A549 (cell line): Measurements from ENCODE around the gene CPA5. TPM values are rescaled to one million over a fixed set of nuclear protein-coding genes. Genes with fewer than 3 reads are reported as not detected.
"Not testable (repeated sequence)": the region's sequence is repeated elsewhere in the genome, so short reads cannot be mapped to it uniquely, and the experiment has no call there.

Experiments used
- ATAC-seq, 2 experiments: fragments of 200-7000 bp in 1 of 2; fragments of >200 bp in 1 of 2; cut with Nextera tagmentation in 1 of 2; cut with Tn5 transposase in 1 of 2; 3 replicates each; pipeline versions ENCODE4 v1.8.0 to v1.9.1; 2018 to 2020; ENCODE audit warnings: mild to moderate bottlenecking in 1 of 2, moderate library complexity in 1 of 2
- CTCF ChIA-PET: fragments of 300-600 bp; sonication (Branson Sonifier 250); formaldehyde crosslinking; extraction: SDS; loops from one replicate; lab custom pipeline; 2021; ENCODE audit warnings: antibody characterized with exemption, inconsistent platforms; lab: Yijun Ruan, JAX
- POLR2A ChIA-PET: fragments of 350-600 bp; formaldehyde crosslinking; extraction: SDS; loops from one replicate; lab custom pipeline; 2021; ENCODE audit warnings: antibody characterized with exemption, inconsistent platforms; lab: Yijun Ruan, JAX
- DNase-seq, 2 experiments: peaks; one replicate each; pipeline versions ENCODE4 v3.0.0 to v3.0.0-alpha.2; 2011 to 2016; ENCODE audit warnings: low read depth in 1 of 2, low spot score in 1 of 2
- FAIRE-seq: peaks from 2 replicates; lab custom pipeline; 2011; peaks lifted over from hg19 to GRCh38; lab: Jason Lieb, UNC
- H3K27ac ChIP-seq, 2 experiments: fragments of >200 bp; sonication (Bioruptor Twin); formaldehyde crosslinking; 3 replicates each; pipeline ENCODE4 v1.5.1; 2016 to 2017
- H3K4me1 ChIP-seq: fragments of >200 bp; sonication (Bioruptor Twin); formaldehyde crosslinking; 3 replicates; pipeline ENCODE4 v1.6.1; 2016
- H3K4me2 ChIP-seq: fragments of >200 bp; sonication (Bioruptor Twin); formaldehyde crosslinking; 3 replicates; pipeline ENCODE4 v1.6.1; 2016
- H3K4me3 ChIP-seq: fragments of >200 bp; sonication (Bioruptor Twin); formaldehyde crosslinking; 3 replicates; pipeline ENCODE4 v1.5.1; 2016
- H3K9me3 ChIP-seq: fragments of >200 bp; sonication (Bioruptor Twin); formaldehyde crosslinking; 3 replicates; pipeline ENCODE4 v1.6.1; 2016
- CHD4 ChIP-seq: fragments of 200-600 bp; sonication (generic); IDR thresholded peaks from 2 replicates; pipeline ENCODE4 v1.6.1; 2016; ENCODE audit warnings: antibody characterized with exemption, mild to moderate bottlenecking, borderline replicate concordance
- CTCF ChIP-seq: fragments of >200 bp; sonication (Bioruptor Twin); formaldehyde crosslinking; IDR thresholded peaks from 3 replicates; pipeline ENCODE4 v1.5.1; 2016
- E2F6 ChIP-seq: IDR thresholded peaks from 2 replicates; pipeline ENCODE4 v1.6.1; 2012; ENCODE audit warnings: low read depth, borderline replicate concordance
- ELK1 ChIP-seq: fragments of 150-350 bp; IDR thresholded peaks from 2 replicates; pipeline ENCODE4 v1.6.1; 2014; ENCODE audit warnings: low read depth, mild to moderate bottlenecking, low read length
- EP300 ChIP-seq, 2 experiments: fragments of >200 bp; sonication (Bioruptor Twin); formaldehyde crosslinking; IDR thresholded peaks; 2 replicates in 1 of 2; 3 replicates in 1 of 2; pipeline ENCODE4 v1.6.1; 2016 to 2017
- FOXS1 ChIP-seq: fragments of 250-450 bp; sonication (Bioruptor Pico); IDR thresholded peaks from 2 replicates; pipeline ENCODE4 v1.5.0; 2020; ENCODE audit warnings: mild to moderate bottlenecking, moderate library complexity
- GATA3 ChIP-seq: IDR thresholded peaks from 2 replicates; pipeline ENCODE4 v1.6.1; 2012; ENCODE audit warnings: borderline replicate concordance
- HOXA7 ChIP-seq: fragments of 250-450 bp; sonication (Bioruptor Pico); IDR thresholded peaks from 2 replicates; pipeline ENCODE4 v1.5.0; 2020; ENCODE audit warnings: mild to moderate bottlenecking, moderate library complexity
- HOXB5 ChIP-seq: fragments of 250-450 bp; sonication (Bioruptor Pico); IDR thresholded peaks from 2 replicates; pipeline ENCODE4 v1.5.0; 2020; ENCODE audit warnings: mild to moderate bottlenecking, moderate library complexity
- MAZ ChIP-seq: fragments of 150-350 bp; IDR thresholded peaks from 2 replicates; pipeline ENCODE4 v1.6.1; 2014; ENCODE audit warnings: antibody characterized with exemption, low read depth, low read length, borderline replicate concordance
- PHF8 ChIP-seq: fragments of 200-600 bp; sonication (generic); IDR thresholded peaks from 2 replicates; pipeline ENCODE4 v1.6.1; 2016; ENCODE audit warnings: low read depth, mild to moderate bottlenecking, antibody characterized with exemption, moderate library complexity, borderline replicate concordance
- POLR2A ChIP-seq: IDR thresholded peaks from 2 replicates; pipeline ENCODE4 v1.6.1; 2012; ENCODE audit warnings: mild to moderate bottlenecking, low read length
- RAD21 ChIP-seq, 2 experiments: fragments of >200 bp in 1 of 2; sonication (Bioruptor Twin) in 1 of 2; formaldehyde crosslinking in 1 of 2; IDR thresholded peaks in 1 of 2; conservative IDR thresholded peaks in 1 of 2; 2 replicates in 1 of 2; 3 replicates in 1 of 2; pipeline ENCODE4 v1.6.1; 2012 to 2018; ENCODE audit warnings: inconsistent platforms in 1 of 2
- RFX5 ChIP-seq: fragments of 450-650 bp; IDR thresholded peaks from 2 replicates; pipeline ENCODE4 v1.7.1; 2014; ENCODE audit warnings: antibody characterized with exemption, mild to moderate bottlenecking, moderate library complexity
- RNF2 ChIP-seq: fragments of 200-600 bp; sonication (generic); IDR thresholded peaks from 2 replicates; pipeline ENCODE4 v1.6.1; 2016; ENCODE audit warnings: low read depth, mild to moderate bottlenecking, antibody characterized with exemption, moderate library complexity, borderline replicate concordance
- TFCP2L1 ChIP-seq: fragments of 250-450 bp; sonication (Bioruptor Pico); IDR thresholded peaks from 2 replicates; pipeline ENCODE4 v1.5.0; 2021; ENCODE audit warnings: mild to moderate bottlenecking
- USF2 ChIP-seq: fragments of 450-650 bp; IDR thresholded peaks from 2 replicates; pipeline ENCODE4 v1.6.1; 2014; ENCODE audit warnings: antibody characterized with exemption
- ZC3H11A ChIP-seq: fragments of 450-650 bp; IDR thresholded peaks from 2 replicates; pipeline ENCODE4 v1.6.1; 2014; ENCODE audit warnings: antibody characterized with exemption, mild to moderate bottlenecking
- ZNF302 ChIP-seq: fragments of 250-450 bp; sonication (Bioruptor Pico); IDR thresholded peaks from 2 replicates; pipeline ENCODE4 v1.9.0; 2021; ENCODE audit warnings: inconsistent platforms, mild to moderate bottlenecking, moderate library complexity
- WGBS: methylation state at CpG from one replicate; pipeline ENCODE4 v1.1.6; 2017; ENCODE audit errors: missing lambda C conversion rate; 5-methylcytosine and 5-hydroxymethylcytosine counted together
- polyA plus RNA-seq, 4 experiments: library from polyadenylated mRNA; depleted of rRNA in 3 of 4; stranded (reverse); fragments of >200 nt; fragmentation: RNase III in 1 of 4; extraction: RNeasy Plus Mini Kit Qiagen cat#74134 plus additional on column Dnase treatment in 1 of 4; gene quantifications; 2 replicates in 3 of 4; 3 replicates in 1 of 4; pipeline ENCODE4 v1.2.3, GENCODE V29; 2011 to 2017
- TF ChIP-seq, protein P1 (sequence below): fragments of 250-450 bp; sonication (Bioruptor Pico); IDR thresholded peaks from 2 replicates; pipeline ENCODE4 v1.5.0; 2021; ENCODE audit warnings: mild to moderate bottlenecking, moderate library complexity, borderline replicate concordance

The CPA5 gene
- polyA plus RNA-seq, 2 of the 4 experiments (the other 2 are of a cell fraction) = not detected

GRCh38 chr7:130374507-130374906 lies 29.9 kb downstream of the CPA5 start (continued):
- TF ChIP-seq CTCF (no peak), GATA3 (no peak), ZNF302 (CRISPR knock-in tag) (no peak), TFCP2L1 (CRISPR knock-in tag) (no peak)

- DNase-seq, H3K9me3 ChIP-seq, POLR2A ChIA-PET, FAIRE-seq, ATAC-seq, H3K4me3 ChIP-seq, H3K4me2 ChIP-seq, H3K4me1 ChIP-seq, H3K27ac ChIP-seq: not testable (repeated sequence)
- CTCF ChIA-PET = interaction anchor here (1.3 kb wide), 1 partner anchor 10 kb away, joined by 3 read pairs; no protein-coding TSS in a partner anchor
- WGBS = 13% methylated on average over 1 of the region's 1 CpG
Observed at GRCh38 chr7:130376461-130376860, 31.8 kb downstream of the CPA5 start.

DNA sequence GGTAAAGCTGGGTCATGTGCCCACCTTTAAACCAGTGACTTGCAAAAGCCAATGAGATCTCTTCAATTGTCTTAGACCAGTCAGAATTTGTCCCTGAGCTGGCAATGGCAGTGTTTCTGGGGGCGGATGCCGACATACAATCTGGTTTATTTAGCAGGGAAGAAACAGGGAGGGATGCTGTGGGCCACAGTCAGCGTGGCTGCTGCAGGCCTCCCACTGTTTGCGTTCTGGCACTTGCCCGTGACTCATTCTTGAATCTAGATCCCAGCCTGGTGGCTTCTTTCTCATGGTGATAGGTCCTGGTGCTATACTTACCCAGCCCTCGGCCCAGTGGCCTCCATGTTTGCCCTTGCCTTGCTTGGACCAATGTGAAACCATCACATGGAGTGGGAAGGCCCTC lies 32.6 kb downstream of the CPA5 start:
- WGBS = 66% methylated on average over 5 of the region's 6 CpGs
- H3K4me3 ChIP-seq = no peak overlapping the region
- TF ChIP-seq HOXB5 (CRISPR knock-in tag) = no peak
- no peak for TF ChIP-seq HOXA7 (CRISPR knock-in tag)
- TF ChIP-seq, protein P1, sequence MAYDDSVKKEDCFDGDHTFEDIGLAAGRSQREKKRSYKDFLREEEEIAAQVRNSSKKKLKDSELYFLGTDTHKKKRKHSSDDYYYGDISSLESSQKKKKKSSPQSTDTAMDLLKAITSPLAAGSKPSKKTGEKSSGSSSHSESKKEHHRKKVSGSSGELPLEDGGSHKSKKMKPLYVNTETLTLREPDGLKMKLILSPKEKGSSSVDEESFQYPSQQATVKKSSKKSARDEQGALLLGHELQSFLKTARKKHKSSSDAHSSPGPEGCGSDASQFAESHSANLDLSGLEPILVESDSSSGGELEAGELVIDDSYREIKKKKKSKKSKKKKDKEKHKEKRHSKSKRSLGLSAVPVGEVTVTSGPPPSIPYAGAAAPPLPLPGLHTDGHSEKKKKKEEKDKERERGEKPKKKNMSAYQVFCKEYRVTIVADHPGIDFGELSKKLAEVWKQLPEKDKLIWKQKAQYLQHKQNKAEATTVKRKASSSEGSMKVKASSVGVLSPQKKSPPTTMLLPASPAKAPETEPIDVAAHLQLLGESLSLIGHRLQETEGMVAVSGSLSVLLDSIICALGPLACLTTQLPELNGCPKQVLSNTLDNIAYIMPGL (CRISPR knock-in tag) = no peak
- no peak for TF ChIP-seq CHD4
- TF ChIP-seq EP300 (IDR thresholded peaks at IDR 0.05) = no peak
- no peaks in the 10 kb centered on the region for H3K4me1 ChIP-seq
- H3K9me3 ChIP-seq = no peaks in the 10 kb centered on the region
- ATAC-seq = no peak
- ChIA-PET CTCF (interaction anchor here (1.3 kb wide), 1 partner anchor 11 kb away, joined by 3 read pairs; no protein-coding TSS in a partner anchor), POLR2A (no interaction called here)
- H3K4me2 ChIP-seq = no peak overlapping the region
- H3K27ac ChIP-seq = no peak overlapping the region
- no peak for DNase-seq
- no peak for FAIRE-seq

DNA sequence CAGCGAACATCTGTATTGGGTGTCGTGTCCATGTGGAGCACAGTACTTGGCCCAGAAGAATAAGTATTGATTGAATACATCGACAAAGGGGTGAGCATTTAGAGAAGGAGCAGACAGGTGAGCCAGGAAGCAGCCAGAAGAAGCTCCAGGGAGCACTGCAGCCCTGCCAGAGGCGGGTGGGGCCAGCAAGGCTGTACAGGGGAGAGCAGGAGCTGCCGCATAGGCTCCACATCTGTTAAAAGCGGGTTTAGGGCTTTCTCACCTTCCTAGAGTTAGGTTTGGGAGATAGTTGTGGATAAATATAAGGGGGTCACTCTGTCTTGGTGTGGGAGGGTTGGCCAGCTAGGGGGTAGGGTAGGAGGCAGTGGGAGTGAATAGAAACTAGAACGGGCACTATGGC lies 34.4 kb downstream of the CPA5 start:
- ChIA-PET CTCF (no interaction called here), POLR2A (no interaction called here)
- no peak for TF ChIP-seq GATA3
- TF ChIP-seq RFX5 = no peak
- no peak for TF ChIP-seq EP300 (IDR thresholded peaks at IDR 0.05)
- TF ChIP-seq POLR2A = no peak
- no peak for TF ChIP-seq HOXA7 (CRISPR knock-in tag)
- no peak for TF ChIP-seq MAZ
- TF ChIP-seq ELK1 = no peak
- TF ChIP-seq RNF2 = no peak
- TF ChIP-seq FOXS1 (CRISPR knock-in tag) = no peak
- TF ChIP-seq PHF8 = no peak
- no peak for TF ChIP-seq RAD21 (conservative IDR thresholded peaks at IDR 0.05 in 1 of 2, IDR thresholded peaks at IDR 0.05 in 1 of 2)
- TF ChIP-seq E2F6 = no peak
- TF ChIP-seq USF2 = no peak
- TF ChIP-seq ZC3H11A = no peak
- Histone ChIP-seq H3K4me2 (no peak overlapping the region), H3K9me3 (no peaks in the 10 kb centered on the region), H3K4me1 (no peaks in the 10 kb centered on the region), H3K27ac (no peak overlapping the region), H3K4me3 (no peak overlapping the region)
- FAIRE-seq = no peak
- DNase-seq = no peak
- no peak for ATAC-seq
- WGBS = 65% methylated on average over 7 of the region's 7 CpGs
